Dendritic cell treated with granulocyte-macrophage colony-stimulating factor and Interleukin-4, amounts not matched to agents 40 ng/mL and 50 ng/mL, for 4 days (primary cell): ENCODE measurements around the gene SOBP.

Source experiments
- H3K27ac Mint-ChIP-seq: one replicate; pipeline ENCODE4 v1.8.0; 2022; ENCODE audit warnings: mild to moderate bottlenecking, mixed read lengths
- H3K27me3 Mint-ChIP-seq: one replicate; pipeline ENCODE4 v1.8.0; 2022; ENCODE audit warnings: mild to moderate bottlenecking, mixed read lengths
- H3K36me3 Mint-ChIP-seq: one replicate; pipeline ENCODE4 v1.8.0; 2022; ENCODE audit warnings: low read depth, mixed read lengths
- H3K4me1 Mint-ChIP-seq: one replicate; pipeline ENCODE4 v1.8.0; 2022; ENCODE audit warnings: low read depth, mixed read lengths
- H3K4me3 Mint-ChIP-seq: one replicate; pipeline ENCODE4 v1.8.0; 2022; ENCODE audit warnings: mild to moderate bottlenecking, moderate library complexity, mixed read lengths
- H3K9me3 Mint-ChIP-seq: one replicate; pipeline ENCODE4 v1.8.0; 2022; ENCODE audit warnings: mixed read lengths
- intact Hi-C: fragments of 100-400 bp; cut with micrococcal nuclease; formaldehyde crosslinking; loops from one replicate; pipeline ENCODE4 v1.15.0; 2022

Gene SOBP

DNA sequence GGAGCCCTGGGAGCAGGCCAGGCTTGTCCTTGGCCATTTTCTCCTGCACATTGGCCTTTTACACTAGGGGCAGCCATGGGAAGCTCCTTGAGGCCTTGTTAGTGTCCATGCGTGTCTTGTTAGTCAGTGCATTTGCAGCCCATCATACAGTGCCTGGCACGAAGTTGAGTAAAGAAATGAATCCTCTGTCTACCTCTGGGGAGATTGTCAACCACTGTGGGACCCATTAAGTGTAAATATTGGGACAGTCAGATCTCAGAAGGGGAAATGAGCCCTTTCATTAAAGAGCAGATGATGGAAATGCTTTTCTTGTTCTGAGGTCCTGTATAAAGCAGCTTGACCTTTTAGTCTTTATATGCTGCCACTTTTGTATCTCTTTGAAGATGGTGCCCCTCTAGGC, 33.9 kb downstream of the SOBP start:
- Mint-ChIP-seq H3K9me3 (no peaks in the 10 kb centered on the region), H3K4me3 (no peak overlapping the region), H3K27me3 (peaks cover 4% of the 10 kb centered on the region), H3K27ac (no peak overlapping the region), H3K36me3 (no peaks in the 10 kb centered on the region), H3K4me1 (no peaks in the 10 kb centered on the region)
- intact Hi-C loops, result no loop called here

DNA sequence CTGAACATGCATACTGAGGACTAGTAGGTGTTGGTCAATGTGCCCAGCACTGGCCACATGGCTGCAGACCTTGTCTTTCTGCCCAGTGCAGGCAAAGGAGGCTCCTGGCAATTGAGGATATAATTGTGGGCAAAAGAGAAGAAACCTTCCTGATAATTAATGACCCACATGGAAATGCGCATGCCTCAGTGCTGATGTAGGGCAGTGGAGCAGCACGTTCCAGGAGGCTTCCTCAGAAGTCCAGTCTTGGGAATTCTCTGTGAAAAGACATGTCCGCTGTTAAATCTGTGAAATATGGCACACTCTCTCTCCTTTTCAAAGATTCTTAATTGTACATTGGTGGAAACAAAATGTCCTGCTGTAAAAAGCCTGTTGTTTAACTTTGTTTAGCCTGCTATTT, 34.7 kb downstream of the SOBP start:
- H3K9me3 Mint-ChIP-seq, result no peaks in the 10 kb centered on the region
- intact Hi-C loops, result no loop called here
- H3K4me1 Mint-ChIP-seq, result no peaks in the 10 kb centered on the region
- H3K27ac Mint-ChIP-seq, result no peak overlapping the region
- H3K27me3 Mint-ChIP-seq, result peaks cover 4% of the 10 kb centered on the region
- H3K4me3 Mint-ChIP-seq, result no peak overlapping the region
- no peaks in the 10 kb centered on the region for H3K36me3 Mint-ChIP-seq

DNA sequence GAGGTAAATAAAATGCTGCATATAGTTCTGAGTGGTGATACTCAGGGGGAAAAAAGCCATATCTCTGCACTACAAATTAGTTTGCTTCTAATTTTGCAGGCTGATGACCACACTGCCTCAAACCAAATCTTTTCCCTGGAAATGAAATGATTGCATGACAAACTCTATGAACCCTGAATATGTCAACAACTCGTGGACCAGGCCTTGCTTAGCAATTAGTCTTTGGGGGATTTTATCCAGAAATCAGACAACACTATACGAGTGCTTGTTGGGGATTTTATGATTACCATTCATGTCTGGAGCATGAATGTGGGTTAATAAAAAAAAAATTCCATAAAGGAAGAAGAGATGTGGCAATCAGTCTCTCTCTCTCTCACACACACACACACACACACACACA, 42.0 kb downstream of the SOBP start:
- peaks cover 2% of the 10 kb centered on the region for H3K27me3 Mint-ChIP-seq
- intact Hi-C loops, result no loop called here
- H3K4me3 Mint-ChIP-seq, result no peak overlapping the region
- H3K36me3 Mint-ChIP-seq, result no peaks in the 10 kb centered on the region
- no peaks in the 10 kb centered on the region for H3K4me1 Mint-ChIP-seq
- H3K9me3 Mint-ChIP-seq, result no peaks in the 10 kb centered on the region
- H3K27ac Mint-ChIP-seq, result no peak overlapping the region

DNA sequence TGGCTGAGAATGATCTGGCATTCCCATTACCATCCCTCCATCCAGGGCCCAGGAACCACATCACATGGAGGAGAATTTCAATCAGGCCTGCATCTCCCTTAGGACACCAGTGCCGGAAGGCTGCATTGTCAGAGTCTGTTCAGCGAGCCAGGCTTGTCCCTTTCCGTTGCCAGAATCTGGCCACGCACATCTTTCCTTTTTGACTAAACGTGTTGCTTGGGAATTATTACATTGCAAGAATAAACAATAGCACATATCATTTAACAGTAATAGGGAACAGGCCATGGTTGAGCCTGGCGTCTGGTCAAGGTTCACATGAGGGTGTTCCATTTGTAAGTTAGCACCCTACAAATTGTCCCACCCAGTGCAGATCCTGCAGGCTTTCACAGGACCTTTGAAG, 42.8 kb downstream of the SOBP start:
- Mint-ChIP-seq H3K27me3 (peaks cover 5% of the 10 kb centered on the region), H3K4me3 (no peak overlapping the region), H3K36me3 (no peaks in the 10 kb centered on the region), H3K4me1 (no peaks in the 10 kb centered on the region), H3K27ac (no peak overlapping the region), H3K9me3 (no peaks in the 10 kb centered on the region)
- intact Hi-C loops, result no loop called here

DNA sequence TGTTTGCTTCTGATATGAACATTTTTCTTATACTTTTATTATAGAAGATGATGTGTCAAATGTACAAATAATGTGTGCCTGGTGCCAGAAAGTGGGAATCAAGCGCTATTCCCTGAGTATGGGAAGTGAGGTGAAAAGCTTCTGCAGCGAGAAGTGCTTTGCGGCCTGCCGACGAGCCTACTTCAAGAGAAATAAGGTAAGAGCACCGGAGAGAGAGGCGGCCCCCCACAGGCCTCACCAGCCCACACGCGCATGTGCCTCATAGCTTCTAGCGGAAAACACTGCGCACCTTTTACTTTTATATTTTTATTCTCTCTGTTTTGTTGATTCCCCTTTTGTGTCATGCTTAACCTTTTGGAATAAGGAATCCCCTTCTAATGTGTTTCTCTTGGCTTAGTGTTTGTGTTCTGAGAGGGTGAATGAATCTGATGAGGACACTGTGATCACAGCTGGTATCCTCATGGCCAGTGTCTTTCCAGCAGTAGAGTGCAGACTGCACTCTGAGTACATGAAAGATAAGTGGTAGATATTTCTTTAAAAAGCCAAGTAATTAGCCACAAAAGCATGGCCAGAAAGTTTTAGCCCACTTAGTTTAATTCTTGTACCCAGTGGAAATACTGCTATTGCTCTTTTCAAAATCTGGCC, 43.6 kb downstream of the SOBP start:
- H3K4me1 Mint-ChIP-seq, result no peaks in the 10 kb centered on the region
- H3K9me3 Mint-ChIP-seq, result no peaks in the 10 kb centered on the region
- H3K4me3 Mint-ChIP-seq, result no peak overlapping the region
- H3K27ac Mint-ChIP-seq, result no peak overlapping the region
- H3K36me3 Mint-ChIP-seq, result no peaks in the 10 kb centered on the region
- H3K27me3 Mint-ChIP-seq, result peaks cover 6% of the 10 kb centered on the region
- intact Hi-C loops, result no loop called here

DNA sequence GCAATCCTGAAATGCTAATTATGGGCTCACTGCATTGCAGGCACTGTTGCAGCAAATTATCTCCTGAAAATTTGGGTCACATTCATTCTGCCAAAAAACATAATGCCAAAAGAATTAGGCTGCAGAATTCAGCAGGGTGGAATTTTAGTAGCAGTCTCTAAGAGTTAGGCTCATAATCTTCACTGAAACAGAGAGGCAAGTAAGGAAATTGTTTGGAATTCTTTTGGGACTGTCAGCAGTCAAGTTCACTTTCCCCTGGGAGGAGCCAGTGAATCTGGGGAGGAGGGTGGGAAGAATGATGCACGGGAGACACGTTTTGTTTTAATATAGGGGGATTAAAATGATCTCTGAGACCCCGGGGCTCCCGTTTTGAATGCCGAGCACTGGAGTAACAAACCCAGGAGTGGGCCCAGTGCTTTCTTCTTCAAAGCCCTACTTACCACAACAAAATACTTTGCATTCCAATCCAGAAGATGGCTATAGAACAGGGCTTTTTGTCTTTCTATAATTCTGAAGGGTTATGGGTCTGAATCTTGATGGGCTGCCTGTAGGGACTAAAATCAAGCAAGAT, 44.7 kb downstream of the SOBP start:
- no peaks in the 10 kb centered on the region for H3K4me1 Mint-ChIP-seq
- no peak overlapping the region for H3K27ac Mint-ChIP-seq
- intact Hi-C loops, result no loop called here
- peaks cover 12% of the 10 kb centered on the region for H3K27me3 Mint-ChIP-seq
- no peaks in the 10 kb centered on the region for H3K36me3 Mint-ChIP-seq
- no peak overlapping the region for H3K4me3 Mint-ChIP-seq
- no peaks in the 10 kb centered on the region for H3K9me3 Mint-ChIP-seq

DNA sequence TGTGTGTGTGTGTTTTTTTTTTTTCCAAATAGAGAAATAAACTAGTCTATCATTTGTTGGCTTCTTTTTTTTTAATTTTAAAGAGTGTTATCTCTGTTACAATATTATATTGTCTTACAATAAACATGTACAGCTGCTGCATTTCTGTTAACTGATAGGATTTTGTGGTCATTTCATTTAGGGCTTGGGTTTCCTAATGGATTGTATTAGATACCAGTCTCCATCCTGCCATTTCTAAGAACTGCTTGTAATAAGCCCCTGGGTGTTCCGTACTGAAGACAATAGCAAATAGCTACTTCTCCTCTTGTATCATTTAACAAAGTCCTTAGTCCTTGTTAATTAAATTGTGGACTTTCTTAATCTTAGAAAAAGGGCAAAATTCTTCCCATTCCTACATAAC, 45.7 kb downstream of the SOBP start:
- Mint-ChIP-seq H3K36me3 (no peaks in the 10 kb centered on the region), H3K4me3 (no peak overlapping the region), H3K9me3 (no peaks in the 10 kb centered on the region), H3K27ac (no peak overlapping the region), H3K27me3 (peaks cover 12% of the 10 kb centered on the region), H3K4me1 (no peaks in the 10 kb centered on the region)
- intact Hi-C loops, result no loop called here

DNA sequence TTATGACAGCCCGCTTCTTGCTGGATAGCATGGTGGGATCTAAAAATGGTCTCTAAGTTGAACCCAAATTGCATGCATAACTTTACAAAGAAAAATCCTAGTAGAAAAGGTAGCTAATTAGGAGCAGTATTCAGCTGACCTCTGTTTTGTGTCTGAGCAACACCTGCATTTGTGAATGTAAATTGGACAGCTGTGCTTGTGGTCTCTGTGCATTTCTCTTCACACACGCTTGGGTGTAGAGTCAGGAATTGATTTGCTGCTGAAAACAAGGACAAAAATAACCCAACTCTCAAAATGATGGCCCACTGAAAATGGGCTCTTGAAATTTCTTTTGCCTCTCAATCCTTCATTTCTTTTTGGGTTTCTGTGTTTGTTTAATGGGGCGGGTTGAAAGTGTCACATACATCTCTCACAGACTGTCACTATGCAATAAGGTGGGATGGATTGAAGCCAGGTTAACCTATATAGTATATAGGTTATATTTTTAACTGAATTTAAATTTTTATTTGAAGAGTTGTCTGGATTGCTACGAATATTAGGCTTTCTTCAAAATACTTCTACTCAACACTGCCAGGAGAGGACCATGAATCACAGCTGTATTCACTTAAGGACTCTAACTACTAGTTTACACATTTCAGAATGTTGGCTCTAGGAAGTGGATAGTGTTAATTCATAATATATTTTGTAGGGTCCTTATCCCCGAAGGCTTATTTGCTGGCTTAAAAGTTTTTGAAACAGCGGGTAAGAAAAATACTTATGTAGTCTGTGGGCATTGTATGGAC, 46.5 kb downstream of the SOBP start:
- H3K9me3 Mint-ChIP-seq, result no peaks in the 10 kb centered on the region

DNA sequence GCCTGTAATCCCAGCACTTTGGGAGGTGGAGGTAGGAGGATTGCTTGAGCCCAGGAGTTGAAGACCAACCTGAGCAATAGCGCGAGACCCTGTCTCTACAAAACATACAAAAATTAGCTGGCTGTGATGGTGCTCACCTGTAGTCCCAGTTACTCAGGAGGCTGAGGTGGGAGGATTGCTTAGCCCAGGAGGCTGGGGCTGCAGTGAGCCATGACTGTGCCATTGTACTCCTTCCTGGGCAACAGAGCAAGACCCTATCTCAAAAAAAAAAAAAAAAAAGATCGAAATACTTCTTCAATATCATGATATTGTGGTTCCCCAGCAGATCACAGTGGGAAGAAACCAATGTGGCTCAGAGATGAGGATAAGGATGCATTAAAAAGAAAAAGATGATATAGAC, 47.6 kb downstream of the SOBP start:
- no peak overlapping the region for H3K27ac Mint-ChIP-seq
- no peaks in the 10 kb centered on the region for H3K36me3 Mint-ChIP-seq
- intact Hi-C loops, result no loop called here
- H3K4me3 Mint-ChIP-seq, result no peak overlapping the region
- peaks cover 15% of the 10 kb centered on the region for H3K27me3 Mint-ChIP-seq
- H3K4me1 Mint-ChIP-seq, result no peaks in the 10 kb centered on the region
- H3K9me3 Mint-ChIP-seq, result no peaks in the 10 kb centered on the region

More for the DNA sequence above, 46.5 kb downstream of the SOBP start:
- Mint-ChIP-seq H3K4me3 (no peak overlapping the region), H3K36me3 (no peaks in the 10 kb centered on the region), H3K27ac (no peak overlapping the region), H3K27me3 (peaks cover 12% of the 10 kb centered on the region), H3K4me1 (no peaks in the 10 kb centered on the region)
- intact Hi-C loops, result no loop called here

DNA sequence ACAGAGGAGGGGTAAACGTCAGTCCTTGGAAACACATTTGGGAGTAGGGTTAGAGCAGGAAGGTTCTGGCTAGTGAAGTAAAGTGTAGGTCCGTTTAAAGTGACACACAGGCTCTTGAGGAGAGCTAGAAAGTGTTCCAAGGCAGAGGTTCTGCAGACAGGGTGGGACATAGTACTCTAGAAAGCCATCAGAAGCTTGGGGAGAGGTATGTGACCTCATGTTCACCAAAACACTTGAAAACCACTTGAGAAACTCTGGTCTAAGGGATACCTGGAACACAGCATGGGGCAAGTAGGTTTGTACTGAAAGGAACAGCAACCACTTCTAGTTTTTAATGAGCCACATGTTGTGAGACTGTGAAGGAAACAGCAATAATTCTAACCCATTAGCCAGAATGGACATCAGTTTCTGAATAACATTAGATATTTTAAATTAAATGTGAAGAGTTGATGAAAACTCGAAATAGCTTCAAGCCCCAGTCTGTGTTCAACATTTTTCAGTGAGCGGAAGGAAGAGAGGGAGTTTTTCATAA, 49.0 kb downstream of the SOBP start:
- no peak overlapping the region for H3K4me3 Mint-ChIP-seq
- intact Hi-C loops, result no loop called here
- no peak overlapping the region for H3K27ac Mint-ChIP-seq

DNA sequence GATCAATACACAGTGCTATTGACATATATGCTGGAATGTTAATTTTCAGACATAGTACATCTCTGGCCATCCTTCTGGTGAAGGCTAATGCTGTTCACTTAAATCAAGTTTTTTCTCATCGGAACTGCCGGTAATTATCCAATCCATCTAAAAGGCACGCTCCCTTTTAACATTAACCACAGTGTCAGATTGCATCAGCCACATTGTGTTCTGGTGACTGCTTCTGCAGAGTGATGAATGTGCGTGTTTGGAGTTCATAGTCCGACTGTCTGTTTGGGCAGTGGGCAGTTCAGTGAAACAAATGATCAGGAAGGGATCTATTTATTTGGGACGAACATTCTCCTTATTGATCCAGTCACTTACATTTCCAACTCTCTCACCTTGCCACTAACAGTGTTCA, 49.5 kb downstream of the SOBP start:
- H3K27me3 Mint-ChIP-seq, result peaks cover 17% of the 10 kb centered on the region
- no peak overlapping the region for H3K4me3 Mint-ChIP-seq
- no peaks in the 10 kb centered on the region for H3K9me3 Mint-ChIP-seq
- no peaks in the 10 kb centered on the region for H3K4me1 Mint-ChIP-seq
- intact Hi-C loops, result no loop called here
- no peak overlapping the region for H3K27ac Mint-ChIP-seq
- H3K36me3 Mint-ChIP-seq, result no peaks in the 10 kb centered on the region

More for the DNA sequence above, 49.0 kb downstream of the SOBP start:
- Mint-ChIP-seq H3K27me3 (peaks cover 16% of the 10 kb centered on the region), H3K36me3 (no peaks in the 10 kb centered on the region), H3K4me1 (no peaks in the 10 kb centered on the region), H3K9me3 (no peaks in the 10 kb centered on the region)

DNA sequence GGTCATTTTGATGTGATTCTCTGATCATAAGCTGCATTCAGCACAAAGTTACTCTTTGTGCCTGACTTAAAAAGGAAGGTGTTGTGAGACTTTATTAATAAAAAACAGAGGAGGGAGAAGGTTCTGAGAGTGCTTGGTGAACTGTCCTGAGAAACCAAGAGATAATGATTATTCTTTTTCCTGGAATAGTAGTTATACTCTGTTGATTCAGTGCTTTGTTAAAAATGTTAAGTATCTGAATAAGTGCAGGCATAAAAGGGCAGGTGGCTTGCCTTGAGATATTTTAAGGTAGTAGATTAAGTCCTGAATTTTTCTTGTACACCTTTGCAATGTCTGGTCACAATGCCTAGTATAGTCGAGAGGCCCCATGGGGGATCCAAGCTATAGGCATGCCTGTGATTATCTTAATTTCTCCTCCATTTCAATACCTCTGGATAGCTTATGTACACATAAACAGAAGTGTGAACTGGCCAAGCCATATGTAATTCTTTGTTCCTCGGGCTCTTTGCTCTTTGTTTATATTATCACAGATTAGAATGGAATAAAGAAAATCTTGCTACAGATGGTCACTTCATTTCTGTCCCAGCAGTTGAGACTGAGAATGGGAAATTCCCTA, 50.0 kb downstream of the SOBP start:
- Mint-ChIP-seq H3K27me3 (peaks cover 17% of the 10 kb centered on the region), H3K36me3 (no peaks in the 10 kb centered on the region), H3K9me3 (no peaks in the 10 kb centered on the region), H3K27ac (no peak overlapping the region), H3K4me3 (no peak overlapping the region), H3K4me1 (no peaks in the 10 kb centered on the region)
- intact Hi-C loops, result no loop called here

DNA sequence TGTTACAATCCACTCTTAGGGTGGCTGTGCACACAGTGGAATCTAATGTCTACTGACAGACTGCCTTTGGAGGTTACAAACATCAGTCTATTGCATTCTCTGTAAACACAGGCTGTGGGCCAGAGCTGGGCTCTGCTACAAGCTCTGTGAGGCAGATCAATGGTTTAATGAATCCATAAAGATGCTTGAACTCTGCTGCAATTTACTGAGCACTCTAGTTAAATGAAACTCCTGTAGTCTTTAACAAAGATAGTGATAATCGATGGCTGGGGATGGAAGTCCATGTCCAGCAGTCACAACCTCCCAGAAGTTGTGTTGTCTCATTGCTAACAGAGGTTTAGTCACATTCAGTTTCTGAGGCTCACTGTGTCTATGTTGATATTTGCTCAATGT, 50.5 kb downstream of the SOBP start:
- peaks cover 16% of the 10 kb centered on the region for H3K27me3 Mint-ChIP-seq
- H3K4me3 Mint-ChIP-seq, result no peak overlapping the region
- H3K4me1 Mint-ChIP-seq, result no peaks in the 10 kb centered on the region

DNA sequence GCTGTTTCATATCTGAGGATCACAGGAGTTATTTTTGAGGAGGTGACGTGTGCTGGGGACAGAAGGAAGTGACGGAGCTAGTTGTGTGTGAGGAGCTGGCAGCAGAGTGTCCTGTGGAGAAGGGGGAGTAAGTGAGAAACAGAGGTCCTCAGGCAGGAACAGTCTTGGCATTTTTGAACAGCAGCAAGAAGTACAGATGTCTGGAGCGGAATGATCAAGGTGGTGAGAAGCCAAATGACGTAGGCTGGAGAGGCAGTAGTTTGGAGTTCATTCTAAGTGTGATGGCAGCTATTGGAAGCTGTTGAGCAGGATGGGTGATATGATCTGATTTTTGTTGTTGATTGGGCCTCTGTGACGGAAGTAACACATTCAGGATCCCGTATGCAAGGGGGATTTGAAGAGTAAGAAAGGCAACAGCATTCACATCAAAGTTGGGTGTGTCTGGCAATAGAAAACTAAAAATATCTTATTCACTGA, 52.3 kb downstream of the SOBP start:
- Mint-ChIP-seq H3K36me3 (no peaks in the 10 kb centered on the region), H3K4me3 (no peak overlapping the region), H3K4me1 (no peaks in the 10 kb centered on the region), H3K27ac (no peak overlapping the region), H3K27me3 (peaks cover 19% of the 10 kb centered on the region), H3K9me3 (no peaks in the 10 kb centered on the region)
- intact Hi-C loops, result no loop called here

More for the DNA sequence above, 50.5 kb downstream of the SOBP start:
- intact Hi-C loops, result no loop called here
- no peaks in the 10 kb centered on the region for H3K9me3 Mint-ChIP-seq
- H3K36me3 Mint-ChIP-seq, result no peaks in the 10 kb centered on the region
- no peak overlapping the region for H3K27ac Mint-ChIP-seq
